OCI-LY3 (cell line): ENCODE results near the gene ANKRD10.

Experiments
- CTCF ChIP-seq: fragments of 200-600, 300-600 bp; sonication (generic); IDR thresholded peaks from 2 replicates; pipeline ENCODE4 v1.5.1; 2014; ENCODE audit warnings: antibody characterized with exemption, low read length, low read depth
- EZH2phosphoT487 ChIP-seq: fragments of 200-600 bp; shearing (Covaris generic); IDR thresholded peaks from 2 replicates; pipeline ENCODE4 v1.6.1; 2018; ENCODE audit warnings: antibody characterized with exemption, mixed run types, low read depth

- TF ChIP-seq CTCF (no peak), EZH2phosphoT487 (no peak)
Observed at GRCh38 chr13:110924639-110924934, 9.7 kb upstream of the ANKRD10 start.
